HFFc6 (cell line): Measurements from ENCODE around the gene ATG2B. TPM values are rescaled to one million over a fixed set of nuclear protein-coding genes. Genes with fewer than 3 reads are reported as not detected.

Source experiments
- DNase-seq: peaks from one replicate; pipeline ENCODE4 v3.0.0-alpha.2; 2018
- H3K27ac Mint-ChIP-seq: 2 replicates; pipeline ENCODE4 v1.8.0; 2020; ENCODE audit warnings: mild to moderate bottlenecking, mixed read lengths
- H3K27me3 Mint-ChIP-seq: 2 replicates; pipeline ENCODE4 v1.8.0; 2021; ENCODE audit warnings: mild to moderate bottlenecking, moderate library complexity, mixed read lengths; ENCODE audit not compliant: insufficient read depth
- H3K36me3 Mint-ChIP-seq: 2 replicates; pipeline ENCODE4 v1.8.0; 2021; ENCODE audit warnings: low read depth, mixed read lengths
- H3K4me1 Mint-ChIP-seq: 2 replicates; pipeline ENCODE4 v1.8.0; 2020; ENCODE audit warnings: low read depth, mixed read lengths
- H3K4me3 Mint-ChIP-seq: 2 replicates; pipeline ENCODE4 v1.8.0; 2020; ENCODE audit warnings: mild to moderate bottlenecking, moderate library complexity, mixed read lengths
- H3K9me3 Mint-ChIP-seq: 2 replicates; pipeline ENCODE4 v1.8.0; 2020; ENCODE audit warnings: mild to moderate bottlenecking, mixed read lengths
- CTCF ChIP-seq: fragments of 200-600 bp; sonication (generic); IDR thresholded peaks from 2 replicates; pipeline ENCODE4 v1.5.0; 2021; ENCODE audit warnings: antibody characterized with exemption, mild to moderate bottlenecking
- total RNA-seq, 6 experiments: library from RNA; stranded (reverse); fragmentation: NEBNext Ultra II Directional; extraction: Animal tissue kit (Norgen Biotek cat#: 25700); gene quantifications; 2 replicates in 1 of 6; 3 replicates in 5 of 6; pipeline ENCODE4 v1.2.3, GENCODE V29; 2021

ATG2B gene
- total RNA-seq, 6 experiments from 2014 or later, result 13.1 to 17.7 (median 15.9) TPM

- Mint-ChIP-seq H3K36me3 (peaks cover 82% of the 10 kb centered on the region), H3K4me1 (peaks cover 100% of the 10 kb centered on the region), H3K27ac (no peak overlapping the region), H3K4me3 (no peak overlapping the region), H3K9me3 (peaks cover 4% of the 10 kb centered on the region; the same call in 1 of the 2 replicates), H3K27me3 (peaks cover 7% of the 10 kb centered on the region)
- DNase-seq, result no peak
- TF ChIP-seq CTCF, result no peak
Observed at GRCh38 chr14:96264200-96264553, 99.0 kb downstream of the ATG2B start.

GRCh38 chr14:96263347-96264199, 99.6 kb downstream of the ATG2B start:
- Mint-ChIP-seq H3K27me3 (peaks cover 6% of the 10 kb centered on the region), H3K36me3 (peaks cover 86% of the 10 kb centered on the region), H3K9me3 (peaks cover 4% of the 10 kb centered on the region; the same call in 1 of the 2 replicates), H3K27ac (peak overlapping the region; percentile 13; the same call in 1 of the 2 replicates), H3K4me1 (peaks cover 100% of the 10 kb centered on the region), H3K4me3 (no peak overlapping the region)
- DNase-seq, result no peak
- no peak for TF ChIP-seq CTCF

- Mint-ChIP-seq H3K36me3 (peaks cover 87% of the 10 kb centered on the region), H3K4me1 (peaks cover 97% of the 10 kb centered on the region), H3K27ac (no peak overlapping the region), H3K27me3 (peaks cover 2% of the 10 kb centered on the region), H3K4me3 (no peak overlapping the region), H3K9me3 (peaks cover 4% of the 10 kb centered on the region; the same call in 1 of the 2 replicates)
- no peak for DNase-seq
- TF ChIP-seq CTCF, result peak; percentile 38; the same call in 1 of the 2 replicates
Observed at GRCh38 chr14:96261772-96262655, 101.1 kb downstream of the ATG2B start.

- H3K27ac Mint-ChIP-seq, result peak overlapping the region; percentile 42
- H3K4me1 Mint-ChIP-seq, result peaks cover 97% of the 10 kb centered on the region
- H3K36me3 Mint-ChIP-seq, result peaks cover 83% of the 10 kb centered on the region
- H3K9me3 Mint-ChIP-seq, result peaks cover 4% of the 10 kb centered on the region; the same call in 1 of the 2 replicates
- peaks cover 2% of the 10 kb centered on the region for H3K27me3 Mint-ChIP-seq
- peak overlapping the region; percentile 92; the same call in 1 of the 2 replicates for H3K4me3 Mint-ChIP-seq
- no peak for DNase-seq
- TF ChIP-seq CTCF, result no peak
Observed at GRCh38 chr14:96261053-96261452, 102.1 kb downstream of the ATG2B start.

GRCh38 chr14:96260341-96260821, 102.8 kb downstream of the ATG2B start:
- Mint-ChIP-seq H3K36me3 (peaks cover 79% of the 10 kb centered on the region), H3K27me3 (peaks cover 2% of the 10 kb centered on the region), H3K4me3 (peak overlapping the region; percentile 92), H3K27ac (peak overlapping the region; percentile 42), H3K9me3 (peaks cover 4% of the 10 kb centered on the region; the same call in 1 of the 2 replicates), H3K4me1 (peaks cover 97% of the 10 kb centered on the region)
- no peak for TF ChIP-seq CTCF
- DNase-seq, result peak; percentile 48
